DMS79 (cell line): Measurements from ENCODE around the gene BCAN.

Experiments used
- DNase-seq: peaks from one replicate; lab custom pipeline; 2025; lab: John Stamatoyannopoulos, UW

BCAN gene

DNA sequence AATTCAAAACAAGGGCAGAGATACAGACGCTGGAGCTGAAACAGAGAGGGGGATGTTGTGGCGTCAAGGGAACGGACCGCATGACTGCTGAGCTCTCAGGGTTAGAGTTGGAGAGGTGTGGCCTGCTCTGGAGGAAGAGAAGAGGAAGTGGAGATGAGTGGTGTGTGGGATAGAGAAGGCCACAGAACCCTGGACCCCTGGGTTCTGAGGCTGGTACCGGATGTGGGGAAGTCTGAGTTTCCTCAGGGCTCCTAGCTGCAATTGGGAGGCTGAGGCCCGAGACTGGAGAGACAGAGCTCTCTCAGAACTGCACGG, 1.8 kb downstream of the BCAN start:
- DNase-seq = no peak

DNA sequence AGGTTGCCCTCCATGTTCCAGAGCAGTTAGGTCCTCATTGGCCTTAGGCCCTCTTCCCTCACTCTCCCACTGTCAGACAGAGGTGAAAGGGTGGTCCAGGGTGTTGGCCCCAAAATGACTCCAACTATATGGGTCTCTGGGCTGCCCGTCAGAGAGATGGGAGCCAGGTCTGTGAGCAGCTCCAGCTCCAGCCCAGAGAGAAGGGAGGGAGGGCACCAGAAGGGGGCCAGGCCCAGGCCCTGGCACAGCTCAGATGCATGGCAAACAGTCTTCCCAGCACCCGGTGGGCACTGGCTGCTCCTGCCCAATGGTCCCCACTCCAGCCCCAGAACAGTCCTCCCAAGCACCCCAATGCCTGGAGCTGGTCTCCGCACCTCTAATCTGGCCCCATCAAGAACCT, 2.2 kb downstream of the BCAN start:
- DNase-seq = no peak

DNA sequence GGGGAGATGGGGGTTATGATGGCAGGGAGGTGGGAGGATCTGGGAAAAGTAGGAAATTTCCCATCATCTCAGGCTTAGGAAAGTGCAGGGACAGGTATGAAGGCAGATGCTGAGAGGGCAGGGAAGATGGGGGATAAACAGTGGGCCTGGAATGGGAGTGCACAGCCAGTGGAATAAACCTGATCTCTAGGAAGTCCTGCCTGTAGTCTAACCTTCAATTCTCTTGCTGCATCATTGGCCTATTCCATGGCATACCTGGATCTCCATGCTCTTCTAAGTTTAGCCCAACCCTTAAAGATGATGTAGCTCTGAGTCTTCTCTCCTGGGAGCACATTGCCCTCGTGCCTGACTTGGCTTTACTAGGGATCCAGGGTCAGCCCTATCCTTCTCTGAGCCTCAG, 2.7 kb downstream of the BCAN start:
- no peak for DNase-seq

DNA sequence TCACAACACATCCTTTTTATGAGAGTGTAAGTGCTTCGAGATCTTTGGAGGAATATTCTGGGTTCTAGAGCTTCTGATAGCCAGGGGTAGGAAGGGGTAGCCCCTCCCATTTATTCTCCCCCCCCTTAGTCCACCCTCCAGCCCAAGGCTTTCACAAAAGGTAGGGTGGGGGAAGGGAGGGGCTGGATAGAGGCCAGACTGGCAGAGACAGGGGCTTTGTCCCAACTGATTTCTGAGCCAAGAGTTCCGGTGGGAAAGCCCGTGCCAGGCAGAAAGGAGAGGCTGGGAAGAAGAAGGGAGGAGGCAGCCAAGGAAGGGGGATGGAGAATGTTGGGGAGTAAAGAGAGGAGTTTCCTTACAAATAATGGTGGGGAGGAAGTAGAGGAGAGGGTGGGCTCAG, 3.1 kb downstream of the BCAN start:
- no peak for DNase-seq

DNA sequence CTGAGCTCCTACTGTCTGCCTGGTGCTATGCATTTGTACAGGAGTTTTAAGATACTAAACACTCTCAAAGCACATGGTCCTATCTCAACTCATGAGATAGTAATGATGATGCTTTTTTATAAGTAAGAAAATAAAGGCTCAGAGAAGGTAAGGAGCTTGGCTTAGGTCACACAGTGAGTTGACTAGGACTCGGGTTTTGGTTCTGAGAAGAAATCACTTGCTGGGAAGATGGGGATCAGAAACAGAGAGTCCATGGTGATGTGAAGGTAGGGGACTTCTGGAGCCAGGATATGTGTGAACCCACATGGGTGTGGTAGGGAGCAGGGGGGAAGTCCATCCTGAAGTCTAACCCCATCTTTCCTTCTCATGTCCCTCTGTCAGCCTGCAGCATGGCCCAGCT, 3.7 kb downstream of the BCAN start:
- no peak for DNase-seq

DNA sequence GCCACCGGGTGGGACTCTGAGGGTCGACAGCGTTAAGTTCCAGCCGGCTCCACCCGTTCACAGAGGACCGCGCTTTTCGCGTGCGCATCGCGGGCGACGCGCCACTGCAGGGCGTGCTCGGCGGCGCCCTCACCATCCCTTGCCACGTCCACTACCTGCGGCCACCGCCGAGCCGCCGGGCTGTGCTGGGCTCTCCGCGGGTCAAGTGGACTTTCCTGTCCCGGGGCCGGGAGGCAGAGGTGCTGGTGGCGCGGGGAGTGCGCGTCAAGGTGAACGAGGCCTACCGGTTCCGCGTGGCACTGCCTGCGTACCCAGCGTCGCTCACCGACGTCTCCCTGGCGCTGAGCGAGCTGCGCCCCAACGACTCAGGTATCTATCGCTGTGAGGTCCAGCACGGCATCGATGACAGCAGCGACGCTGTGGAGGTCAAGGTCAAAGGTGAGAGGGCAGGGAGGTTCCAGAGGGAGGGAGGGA, 4.9 kb downstream of the BCAN start:
- DNase-seq = no peak

DNA sequence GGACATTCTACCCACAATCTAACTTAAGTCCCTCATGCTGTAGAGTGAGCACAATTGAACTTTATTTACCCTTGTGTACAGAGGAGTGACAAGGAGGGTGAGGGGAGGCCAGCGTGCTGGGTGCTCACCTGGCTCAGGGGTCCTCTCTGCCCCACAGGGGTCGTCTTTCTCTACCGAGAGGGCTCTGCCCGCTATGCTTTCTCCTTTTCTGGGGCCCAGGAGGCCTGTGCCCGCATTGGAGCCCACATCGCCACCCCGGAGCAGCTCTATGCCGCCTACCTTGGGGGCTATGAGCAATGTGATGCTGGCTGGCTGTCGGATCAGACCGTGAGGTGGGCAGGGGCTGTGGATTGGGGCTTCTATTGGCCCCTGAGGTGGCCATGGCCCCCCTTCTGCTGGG, 5.4 kb downstream of the BCAN start:
- no peak for DNase-seq

DNA sequence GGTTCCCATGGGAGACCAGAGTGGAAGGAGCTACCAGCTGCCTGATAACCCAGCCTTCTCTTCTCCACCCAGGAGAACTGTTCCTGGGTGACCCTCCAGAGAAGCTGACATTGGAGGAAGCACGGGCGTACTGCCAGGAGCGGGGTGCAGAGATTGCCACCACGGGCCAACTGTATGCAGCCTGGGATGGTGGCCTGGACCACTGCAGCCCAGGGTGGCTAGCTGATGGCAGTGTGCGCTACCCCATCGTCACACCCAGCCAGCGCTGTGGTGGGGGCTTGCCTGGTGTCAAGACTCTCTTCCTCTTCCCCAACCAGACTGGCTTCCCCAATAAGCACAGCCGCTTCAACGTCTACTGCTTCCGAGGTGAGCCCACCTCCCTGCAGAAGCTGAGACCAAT, 6.6 kb downstream of the BCAN start:
- DNase-seq = no peak

DNA sequence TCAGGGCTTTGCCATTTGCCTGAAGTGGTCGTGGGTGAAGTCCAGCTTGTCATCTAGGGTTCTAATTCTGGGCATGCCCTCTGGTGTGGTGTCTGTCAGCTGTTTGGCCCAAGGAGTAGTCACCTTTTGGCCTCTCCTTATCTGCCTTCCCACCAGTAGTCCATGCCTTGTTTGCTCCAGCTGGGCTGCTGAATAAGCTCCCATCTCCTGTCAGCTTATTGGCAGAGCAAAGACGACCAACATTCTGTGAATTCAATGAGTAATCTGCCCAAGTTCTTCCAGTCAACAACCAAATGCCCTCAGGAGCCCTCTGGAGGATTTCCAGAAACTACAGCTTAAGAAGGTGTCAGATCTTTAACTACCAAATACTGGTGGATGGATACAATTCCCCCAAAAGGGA, 7.0 kb downstream of the BCAN start:
- DNase-seq = no peak

DNA sequence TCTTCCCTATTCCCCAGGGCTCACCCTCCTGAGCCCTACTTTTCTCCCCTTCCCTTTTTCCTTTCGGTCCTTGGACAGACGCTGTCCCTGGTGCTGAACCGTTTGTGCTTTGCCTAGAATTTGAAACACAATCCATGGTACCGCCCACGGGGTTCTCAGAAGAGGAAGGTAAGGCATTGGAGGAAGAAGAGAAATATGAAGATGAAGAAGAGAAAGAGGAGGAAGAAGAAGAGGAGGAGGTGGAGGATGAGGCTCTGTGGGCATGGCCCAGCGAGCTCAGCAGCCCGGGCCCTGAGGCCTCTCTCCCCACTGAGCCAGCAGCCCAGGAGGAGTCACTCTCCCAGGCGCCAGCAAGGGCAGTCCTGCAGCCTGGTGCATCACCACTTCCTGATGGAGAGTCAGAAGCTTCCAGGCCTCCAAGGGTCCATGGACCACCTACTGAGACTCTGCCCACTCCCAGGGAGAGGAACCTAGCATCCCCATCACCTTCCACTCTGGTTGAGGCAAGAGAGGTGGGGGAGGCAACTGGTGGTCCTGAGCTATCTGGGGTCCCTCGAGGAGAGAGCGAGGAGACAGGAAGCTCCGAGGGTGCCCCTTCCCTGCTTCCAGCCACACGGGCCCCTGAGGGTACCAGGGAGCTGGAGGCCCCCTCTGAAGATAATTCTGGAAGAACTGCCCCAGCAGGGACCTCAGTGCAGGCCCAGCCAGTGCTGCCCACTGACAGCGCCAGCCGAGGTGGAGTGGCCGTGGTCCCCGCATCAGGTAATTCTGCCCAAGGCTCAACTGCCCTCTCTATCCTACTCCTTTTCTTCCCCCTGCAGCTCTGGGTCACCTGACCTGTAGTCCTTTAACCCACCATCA, 10.4 kb downstream of the BCAN start:
- DNase-seq = no peak

DNA sequence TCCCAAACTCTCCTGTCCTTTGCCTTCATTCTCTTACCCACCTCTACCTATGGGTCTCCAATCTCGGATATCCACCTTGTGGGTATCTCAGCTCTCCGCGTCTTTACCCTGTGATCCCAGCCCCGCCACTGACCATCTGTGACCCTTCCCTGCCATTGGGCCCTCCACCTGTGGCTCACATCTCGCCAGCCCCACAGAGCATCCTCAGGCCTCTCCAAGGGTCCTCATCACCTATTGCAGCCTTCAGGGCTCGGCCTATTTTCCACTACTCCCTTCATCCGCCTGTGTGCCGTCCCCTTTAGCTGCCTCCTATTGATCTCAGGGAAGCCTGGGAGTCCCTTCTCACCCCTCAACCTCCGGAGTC, 11.1 kb downstream of the BCAN start:
- DNase-seq = no peak

DNA sequence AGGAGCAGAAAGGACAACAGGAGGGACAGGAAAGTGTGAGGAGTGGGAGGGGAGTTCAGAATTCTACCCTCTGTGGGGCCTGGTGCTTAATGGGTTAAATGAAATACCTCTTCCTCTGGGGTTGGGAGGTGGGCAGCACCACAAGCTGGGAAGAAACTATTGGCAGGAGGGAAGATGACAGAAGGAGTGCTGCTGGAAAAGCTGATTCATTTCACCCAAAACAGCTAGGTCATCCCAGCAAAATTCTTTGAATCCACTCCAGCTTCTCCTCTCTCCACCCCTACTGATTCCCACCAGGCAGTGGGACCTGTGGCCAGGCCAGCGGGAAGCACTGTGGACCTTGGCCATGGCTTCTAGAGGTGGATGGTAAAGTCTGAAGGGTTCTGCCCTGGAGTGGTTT, 12.8 kb downstream of the BCAN start:
- DNase-seq = no peak

DNA sequence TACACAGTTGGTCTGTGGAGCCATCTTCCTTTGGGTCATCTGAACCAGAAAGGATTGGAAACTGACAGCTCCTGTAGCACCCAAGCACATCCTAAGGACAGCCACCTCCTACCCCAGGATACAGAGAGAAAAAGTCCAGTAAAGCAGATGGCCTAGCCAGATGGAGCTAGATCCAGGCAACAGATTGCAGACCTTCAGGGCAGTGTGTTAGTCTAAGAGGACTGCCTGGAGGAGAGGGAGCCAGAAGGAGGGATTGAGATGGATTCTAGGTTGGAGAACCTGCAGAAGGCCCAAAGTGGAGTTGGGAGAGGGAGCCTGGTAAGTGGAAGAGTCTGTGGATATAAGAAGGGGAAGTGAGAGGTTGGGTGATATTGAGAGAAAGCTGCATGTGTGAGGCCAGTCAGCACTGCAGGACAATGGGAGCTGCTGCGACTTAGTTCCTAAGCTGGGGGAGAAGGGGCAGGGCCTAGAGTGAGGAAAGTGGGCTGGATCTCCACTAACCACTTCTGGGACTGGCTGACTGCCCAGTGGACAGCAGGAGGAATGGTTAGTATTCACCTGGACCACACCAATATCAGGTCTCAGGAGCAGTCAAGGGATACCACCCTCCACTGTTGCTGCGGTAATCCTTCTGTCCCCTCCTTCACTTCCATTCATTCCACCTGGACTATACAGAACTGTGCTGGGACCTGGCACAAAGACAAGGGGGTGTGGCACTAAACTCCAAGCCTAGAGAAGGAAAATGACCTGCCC, 13.4 kb downstream of the BCAN start:
- no peak for DNase-seq

DNA sequence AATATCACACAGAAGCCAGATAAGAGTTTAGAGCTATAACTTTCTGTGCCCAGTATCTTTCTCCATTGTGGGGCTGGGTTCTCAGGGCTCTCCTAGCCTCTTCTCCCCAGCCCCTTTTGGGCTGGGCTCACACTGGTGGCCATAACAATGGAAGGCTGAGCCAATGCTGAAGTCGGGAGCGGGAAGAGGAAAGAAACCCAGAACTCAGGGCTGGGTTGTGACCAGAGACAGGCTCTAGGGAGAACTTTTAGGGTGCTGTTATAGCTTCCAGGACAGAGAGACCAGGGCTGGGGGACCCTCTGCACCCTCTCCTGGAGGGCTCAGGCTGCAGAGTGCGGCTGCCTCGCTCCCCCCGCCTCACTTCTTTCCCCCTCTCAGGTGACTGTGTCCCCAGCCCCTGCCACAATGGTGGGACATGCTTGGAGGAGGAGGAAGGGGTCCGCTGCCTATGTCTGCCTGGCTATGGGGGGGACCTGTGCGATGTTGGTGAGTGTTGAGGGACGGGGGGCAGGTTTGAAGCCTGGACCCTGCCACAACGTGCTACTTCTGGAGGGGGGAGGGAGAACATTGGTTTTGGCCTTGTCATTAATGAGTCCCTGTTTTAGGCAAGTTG, 14.1 kb downstream of the BCAN start:
- DNase-seq = no peak

DNA sequence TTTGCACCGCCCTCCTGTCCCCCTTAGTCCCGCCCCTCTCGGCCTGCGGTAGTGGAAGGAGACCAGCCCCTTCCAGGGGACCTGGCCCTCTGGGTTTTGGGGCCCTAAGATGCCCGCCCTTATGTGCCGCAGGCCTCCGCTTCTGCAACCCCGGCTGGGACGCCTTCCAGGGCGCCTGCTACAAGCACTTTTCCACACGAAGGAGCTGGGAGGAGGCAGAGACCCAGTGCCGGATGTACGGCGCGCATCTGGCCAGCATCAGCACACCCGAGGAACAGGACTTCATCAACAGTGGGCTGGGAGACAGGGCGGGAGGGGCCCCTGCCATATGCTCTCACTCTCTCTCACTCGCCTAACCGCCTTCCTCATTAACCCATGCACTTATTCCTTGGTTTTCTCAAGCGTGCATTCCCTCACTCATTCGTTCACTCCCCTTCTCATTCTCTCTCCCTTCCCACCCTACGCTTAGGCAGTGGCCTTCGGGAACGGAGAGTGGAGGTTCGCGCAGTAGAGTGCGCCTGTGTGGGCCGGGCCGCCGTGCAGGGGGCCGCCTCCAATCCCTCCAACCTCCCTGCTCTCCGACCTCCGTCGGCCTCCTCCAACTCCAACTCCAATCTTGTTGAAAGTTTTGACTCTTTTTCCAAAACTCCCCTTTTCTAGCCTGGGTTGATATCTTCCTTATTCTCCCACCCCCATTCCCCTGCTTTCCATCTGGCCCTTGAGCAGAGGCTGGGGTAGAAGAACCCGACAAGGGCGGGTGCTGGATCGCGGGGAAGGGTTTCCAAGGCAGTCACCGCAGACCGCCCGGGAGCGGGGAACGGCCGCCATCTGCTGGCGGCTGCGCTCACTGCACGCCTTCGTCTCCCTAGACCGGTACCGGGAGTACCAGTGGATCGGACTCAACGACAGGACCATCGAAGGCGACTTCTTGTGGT, 15.2 kb downstream of the BCAN start:
- DNase-seq = no peak

DNA sequence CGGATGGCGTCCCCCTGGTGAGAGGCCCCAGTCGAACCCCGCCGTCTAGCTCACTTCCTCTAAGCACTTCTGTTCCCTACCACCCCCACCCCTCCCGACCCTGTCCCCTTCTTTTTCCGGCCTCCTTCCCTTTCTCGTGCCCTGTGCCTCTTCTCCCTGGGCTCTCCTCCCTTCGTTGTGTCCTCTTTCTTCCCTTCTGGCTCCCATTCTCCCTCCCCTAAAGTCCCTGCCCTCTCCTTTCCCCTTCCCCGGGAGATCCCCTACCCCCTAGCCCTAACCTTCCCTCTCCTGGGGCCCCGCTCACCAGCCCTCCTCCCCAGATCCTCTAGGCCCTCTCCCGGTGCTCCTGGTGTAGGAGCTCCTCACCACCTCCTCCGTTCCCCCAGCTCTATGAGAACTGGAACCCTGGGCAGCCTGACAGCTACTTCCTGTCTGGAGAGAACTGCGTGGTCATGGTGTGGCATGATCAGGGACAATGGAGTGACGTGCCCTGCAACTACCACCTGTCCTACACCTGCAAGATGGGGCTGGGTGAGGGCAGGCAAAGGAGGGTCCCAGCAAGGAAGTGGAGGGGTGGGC, 15.9 kb downstream of the BCAN start:
- DNase-seq = no peak

DNA sequence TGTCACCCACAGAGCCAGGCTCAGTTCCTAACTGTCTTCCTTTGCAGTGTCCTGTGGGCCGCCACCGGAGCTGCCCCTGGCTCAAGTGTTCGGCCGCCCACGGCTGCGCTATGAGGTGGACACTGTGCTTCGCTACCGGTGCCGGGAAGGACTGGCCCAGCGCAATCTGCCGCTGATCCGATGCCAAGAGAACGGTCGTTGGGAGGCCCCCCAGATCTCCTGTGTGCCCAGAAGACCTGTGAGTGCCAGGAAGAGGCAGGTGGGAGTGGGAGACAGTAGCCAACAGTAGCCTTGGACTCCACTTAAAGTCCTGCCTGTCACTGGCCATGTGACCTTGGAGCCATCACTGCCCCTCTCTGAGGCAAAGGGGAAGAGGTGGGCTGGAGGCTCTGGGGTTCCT, 16.6 kb downstream of the BCAN start:
- no peak for DNase-seq

DNA sequence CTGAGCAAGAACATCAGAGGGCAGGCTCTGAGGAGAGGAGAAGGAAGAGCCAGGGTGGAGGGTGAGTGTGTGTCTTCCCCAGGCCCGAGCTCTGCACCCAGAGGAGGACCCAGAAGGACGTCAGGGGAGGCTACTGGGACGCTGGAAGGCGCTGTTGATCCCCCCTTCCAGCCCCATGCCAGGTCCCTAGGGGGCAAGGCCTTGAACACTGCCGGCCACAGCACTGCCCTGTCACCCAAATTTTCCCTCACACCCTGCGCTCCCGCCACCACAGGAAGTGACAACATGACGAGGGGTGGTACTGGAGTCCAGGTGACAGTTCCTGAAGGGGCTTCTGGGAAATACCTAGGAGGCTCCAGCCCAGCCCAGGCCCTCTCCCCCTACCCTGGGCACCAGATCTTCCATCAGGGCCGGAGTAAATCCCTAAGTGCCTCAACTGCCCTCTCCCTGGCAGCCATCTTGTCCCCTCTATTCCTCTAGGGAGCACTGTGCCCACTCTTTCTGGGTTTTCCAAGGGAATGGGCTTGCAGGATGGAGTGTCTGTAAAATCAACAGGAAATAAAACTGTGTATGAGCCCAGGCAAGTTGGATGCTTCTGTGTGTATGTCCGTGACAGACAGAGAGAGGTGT, 17.1 kb downstream of the BCAN start:
- no peak for DNase-seq

DNA sequence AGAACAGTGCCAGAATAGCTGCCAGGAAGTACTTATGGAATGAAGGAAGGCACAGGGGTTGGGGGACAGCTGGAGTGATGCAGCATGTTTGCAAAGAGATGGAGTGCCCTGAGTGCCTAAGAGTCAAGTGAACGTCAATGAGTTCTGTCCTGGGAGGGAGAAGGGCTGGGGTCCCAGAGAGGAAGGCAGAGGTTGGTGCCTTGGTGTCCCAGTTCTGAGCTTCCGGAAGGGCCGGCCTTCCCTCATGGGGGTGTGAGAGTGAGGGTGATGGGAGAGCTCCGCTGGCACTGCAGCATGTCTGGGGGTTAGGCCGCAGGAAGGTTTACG, 17.7 kb downstream of the BCAN start:
- no peak for DNase-seq

DNA sequence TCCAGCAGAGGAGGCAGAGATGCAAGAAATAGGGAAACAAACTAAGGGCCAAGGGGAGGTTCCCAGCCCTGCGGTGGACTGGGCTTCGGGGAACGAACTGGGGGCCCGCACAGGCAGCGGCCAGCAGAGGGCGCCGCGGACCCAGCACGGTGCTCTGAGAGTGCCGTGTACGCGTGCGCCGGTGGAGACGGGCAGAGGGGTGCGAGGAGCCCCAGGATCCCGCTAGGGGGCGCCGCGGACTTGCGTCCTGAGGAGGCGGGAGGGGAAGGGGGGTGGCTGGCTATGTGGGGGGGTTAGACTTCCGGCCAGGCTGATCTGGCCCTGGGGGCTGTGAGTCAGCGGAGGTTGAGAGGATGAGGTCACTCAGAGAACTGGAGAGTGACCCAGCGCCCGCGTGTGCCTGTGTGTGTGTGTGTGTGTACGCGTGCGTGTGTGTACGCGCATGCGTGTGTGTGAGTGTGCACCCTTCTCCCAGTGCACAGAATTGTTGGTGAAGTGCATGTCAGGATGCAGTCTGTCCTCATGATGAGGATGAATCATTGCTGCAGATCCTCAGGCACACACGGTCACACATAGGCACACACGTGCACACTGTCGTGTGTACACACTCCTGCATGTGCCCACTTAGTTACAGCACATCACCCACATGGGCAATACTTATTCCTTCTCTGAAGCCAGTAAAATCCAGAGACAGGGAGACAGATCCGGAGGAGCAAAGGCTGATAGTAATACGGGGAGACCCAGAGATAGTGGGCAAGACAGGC, 18.3 kb downstream of the BCAN start:
- DNase-seq = peak; percentile 70

DNA sequence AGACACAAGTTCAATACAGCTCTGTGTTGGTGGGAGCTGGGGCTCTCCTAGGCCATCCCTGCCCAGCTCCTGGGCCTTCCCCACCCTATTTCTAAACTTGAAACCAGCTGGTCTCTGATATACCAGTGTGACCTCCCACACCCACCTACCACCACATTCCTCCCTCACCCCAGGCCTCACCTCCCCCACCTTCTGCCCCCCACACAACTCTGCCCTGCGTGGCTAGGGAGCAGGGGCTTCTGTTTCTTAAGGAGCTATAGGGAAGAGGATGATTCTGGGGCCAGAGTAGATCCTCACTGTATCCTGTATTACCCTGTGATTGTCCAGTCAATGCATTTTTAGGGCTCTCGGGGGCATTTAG, 18.8 kb downstream of the BCAN start:
- DNase-seq = no peak
